GM23248 (cell line): Measurements from ENCODE around the gene PRCC. TPM values are rescaled to one million over a fixed set of nuclear protein-coding genes. Genes with fewer than 3 reads are reported as not detected.
A peak's percentile ranks its signal among the peaks of the same experiment; 100 is the strongest.

ENCODE experiments used
- DNase-seq: peaks from one replicate; pipeline ENCODE4 v3.0.0-alpha.2; 2015
- H2AFZ ChIP-seq: fragments of 200-600 bp; sonication (generic); 2 replicates; pipeline ENCODE4 v1.6.1; 2016; ENCODE audit warnings: antibody characterized with exemption
- H3F3A ChIP-seq: fragments of 200-600 bp; sonication (generic); 2 replicates; pipeline ENCODE4 v1.6.1; 2016; ENCODE audit warnings: mild to moderate bottlenecking, antibody characterized with exemption, mixed run types; ENCODE audit not compliant: insufficient read depth
- H3K27ac ChIP-seq: fragments of 200-600 bp; sonication (generic); 2 replicates; pipeline ENCODE4 v1.5.1; 2016; ENCODE audit warnings: mild to moderate bottlenecking
- H3K27me3 ChIP-seq: fragments of 200-600 bp; sonication (generic); replicated peaks from 2 replicates; pipeline ENCODE4 v1.6.1; 2016; ENCODE audit warnings: mild to moderate bottlenecking; ENCODE audit not compliant: insufficient read depth
- H3K36me3 ChIP-seq: fragments of 200-600 bp; sonication (generic); 2 replicates; pipeline ENCODE4 v1.6.1; 2016; ENCODE audit warnings: low read depth, mild to moderate bottlenecking
- H3K4me1 ChIP-seq: fragments of 200-600 bp; sonication (generic); 2 replicates; pipeline ENCODE4 v1.6.1; 2016; ENCODE audit warnings: mild to moderate bottlenecking; ENCODE audit not compliant: insufficient read depth
- H3K4me2 ChIP-seq: fragments of 200-600 bp; sonication (generic); one replicate; pipeline ENCODE4 v1.6.1; 2016; ENCODE audit warnings: mild to moderate bottlenecking; ENCODE audit not compliant: unreplicated experiment
- H3K4me3 ChIP-seq: fragments of 200-600 bp; sonication (generic); 2 replicates; pipeline ENCODE4 v1.5.1; 2016; ENCODE audit warnings: mild to moderate bottlenecking
- H3K79me2 ChIP-seq: fragments of 200-600 bp; sonication (generic); 2 replicates; pipeline ENCODE4 v1.6.1; 2016; ENCODE audit warnings: mild to moderate bottlenecking; ENCODE audit not compliant: insufficient read depth
- H3K9ac ChIP-seq: fragments of 200-600 bp; sonication (generic); 2 replicates; pipeline ENCODE4 v1.6.1; 2016; ENCODE audit warnings: mild to moderate bottlenecking
- H3K9me2 ChIP-seq: fragments of 200-600 bp; sonication (generic); 2 replicates; pipeline ENCODE4 v1.6.1; 2016; ENCODE audit warnings: mixed run types, mild to moderate bottlenecking, moderate library complexity; ENCODE audit not compliant: insufficient read depth
- H3K9me3 ChIP-seq: fragments of 200-600 bp; sonication (generic); one replicate; pipeline ENCODE4 v1.6.1; 2017; ENCODE audit warnings: low read depth
- H4K20me1 ChIP-seq: fragments of 200-600 bp; sonication (generic); 2 replicates; pipeline ENCODE4 v1.6.0; 2016; ENCODE audit not compliant: insufficient read depth
- EZH2 ChIP-seq: fragments of 200-600 bp; sonication (generic); IDR thresholded peaks from 2 replicates; pipeline ENCODE4 v1.6.1; 2018; ENCODE audit warnings: antibody characterized with exemption, mild to moderate bottlenecking; ENCODE audit not compliant: insufficient read depth, poor library complexity, severe bottlenecking
- EZH2phosphoT487 ChIP-seq: fragments of 200-600 bp; sonication (generic); IDR thresholded peaks from 2 replicates; pipeline ENCODE4 v1.6.1; 2018; ENCODE audit warnings: antibody characterized with exemption, moderate library complexity, mild to moderate bottlenecking, low read depth; ENCODE audit not compliant: insufficient read depth
- WGBS, 2 experiments: methylation state at CpG; one replicate each; pipeline ENCODE4 v1.1.6; 2015 to 2017; ENCODE audit warnings: low lambda C conversion rate in 2 of 2, low coverage in 1 of 2; ENCODE audit errors: missing lambda C conversion rate in 2 of 2; 5-methylcytosine and 5-hydroxymethylcytosine counted together
- in situ Hi-C: fragments of 300-500 bp; cut with MboI; formaldehyde crosslinking; loops from 2 replicates; pipeline ENCODE4 v1.15.0; 2020
- polyA plus RNA-seq: library from polyadenylated mRNA; unstranded; fragments of >200 nt; fragmentation: Nextera tagmentation; extraction: Ambion mirVana; gene quantifications from 2 replicates; pipeline ENCODE4 v1.2.1, GENCODE V29; 2016
- total RNA-seq: library from RNA; depleted of rRNA; stranded (reverse); fragments of >200 nt; shearing (Covaris generic); gene quantifications from 2 replicates; pipeline ENCODE4 v1.2.3, GENCODE V29; 2014

Gene PRCC
- total and polyA plus RNA-seq, 2 experiments from 2014 or later: 32.4 to 57.0 TPM

- no peak overlapping the region for H3K4me2 ChIP-seq
- H3K36me3 ChIP-seq: no peaks in the 10 kb centered on the region
- WGBS, 2 experiments: 44 to 54% methylated on average over 9 of the region's 9 CpGs
- no peak overlapping the region for H3K27ac ChIP-seq
- no peaks in the 10 kb centered on the region for H3K9me2 ChIP-seq
- no peak overlapping the region for H3K9ac ChIP-seq
- H3K27me3 ChIP-seq: peaks cover 51% of the 10 kb centered on the region
- no peak for DNase-seq
- H3K79me2 ChIP-seq: no peaks in the 10 kb centered on the region
- TF ChIP-seq EZH2 (no peak), EZH2phosphoT487 (no peak)
- no peaks in the 10 kb centered on the region for H4K20me1 ChIP-seq
- no peaks in the 10 kb centered on the region for H3K9me3 ChIP-seq
- H2AFZ ChIP-seq: no peak overlapping the region
- H3F3A ChIP-seq: no peaks in the 10 kb centered on the region
- no peaks in the 10 kb centered on the region for H3K4me1 ChIP-seq
- no peak overlapping the region for H3K4me3 ChIP-seq
- in situ Hi-C loops: no loop called here
These were observed 75.4 kb downstream of the PRCC start for GRCh38 chr1:156842618-156843300.

- Histone ChIP-seq H3K9me2 (no peaks in the 10 kb centered on the region), H3K4me1 (no peaks in the 10 kb centered on the region), H3K9me3 (no peaks in the 10 kb centered on the region), H2AFZ (no peak overlapping the region), H3K27ac (no peak overlapping the region), H3K4me3 (no peak overlapping the region), H3K36me3 (no peaks in the 10 kb centered on the region), H3K79me2 (no peaks in the 10 kb centered on the region), H4K20me1 (no peaks in the 10 kb centered on the region), H3F3A (no peaks in the 10 kb centered on the region), H3K4me2 (no peak overlapping the region), H3K9ac (no peak overlapping the region), H3K27me3 (peaks cover 60% of the 10 kb centered on the region)
- in situ Hi-C loops: no loop called here
- 4% methylated on average over 5 to 6 of the region's 6 CpGs for WGBS, 2 experiments
- no peak for DNase-seq
- no peak for TF ChIP-seq EZH2phosphoT487
- no peak for TF ChIP-seq EZH2
These were observed 76.8 kb downstream of the PRCC start for GRCh38 chr1:156844102-156844501.

GRCh38 chr1:156844638-156845037, 77.3 kb downstream of the PRCC start:
- Histone ChIP-seq H3K4me2 (no peak overlapping the region), H3F3A (no peaks in the 10 kb centered on the region), H3K9me2 (no peaks in the 10 kb centered on the region), H3K4me3 (no peak overlapping the region), H3K9ac (no peak overlapping the region), H3K79me2 (no peaks in the 10 kb centered on the region), H3K27me3 (peaks cover 60% of the 10 kb centered on the region), H3K9me3 (no peaks in the 10 kb centered on the region), H3K36me3 (no peaks in the 10 kb centered on the region), H2AFZ (no peak overlapping the region), H4K20me1 (no peaks in the 10 kb centered on the region), H3K27ac (no peak overlapping the region), H3K4me1 (no peaks in the 10 kb centered on the region)
- in situ Hi-C loops: no loop called here
- no peak for DNase-seq
- WGBS, 2 experiments: 18 to 19% methylated on average over 14 of the region's 14 CpGs
- peak; percentile 66 for TF ChIP-seq EZH2
- TF ChIP-seq EZH2phosphoT487: no peak

GRCh38 chr1:156845055-156845952, 78.0 kb downstream of the PRCC start:
- H3K9me2 ChIP-seq: no peaks in the 10 kb centered on the region
- peaks cover 60% of the 10 kb centered on the region for H3K27me3 ChIP-seq
- H3K79me2 ChIP-seq: no peaks in the 10 kb centered on the region
- no peaks in the 10 kb centered on the region for H3K4me1 ChIP-seq
- H2AFZ ChIP-seq: no peak overlapping the region
- H3K9ac ChIP-seq: no peak overlapping the region
- in situ Hi-C loops: no loop called here
- no peak overlapping the region for H3K4me3 ChIP-seq
- no peak overlapping the region for H3K27ac ChIP-seq
- H3F3A ChIP-seq: no peaks in the 10 kb centered on the region
- no peaks in the 10 kb centered on the region for H3K36me3 ChIP-seq
- TF ChIP-seq EZH2: no peak
- TF ChIP-seq EZH2phosphoT487: no peak
- no peaks in the 10 kb centered on the region for H4K20me1 ChIP-seq
- peak; percentile 48 for DNase-seq
- WGBS, 2 experiments: 4 to 5% methylated on average over 50 to 60 of the region's 69 CpGs
- H3K9me3 ChIP-seq: no peaks in the 10 kb centered on the region
- H3K4me2 ChIP-seq: no peak overlapping the region
